Right cardiac atrium (tissue), 5 donors: ENCODE results near the gene SMIM28. TPM values are rescaled to one million over a fixed set of nuclear protein-coding genes. Genes with fewer than 3 reads are reported as not detected.

ENCODE experiments used
- ATAC-seq, 2 donors: fragments of 200-7000 bp; cut with Tn5 transposase; one replicate each; pipeline versions ENCODE4 v1.8.0 to v1.9.1; 2020; ENCODE audit warnings: moderate library complexity in 2 of 2, mild to moderate bottlenecking in 1 of 2
- DNase-seq, 3 donors: peaks; one replicate each; pipeline ENCODE4 v3.0.0-alpha.2; 2020
- H3K27ac ChIP-seq: one replicate; pipeline ENCODE4 v1.5.1; 2013; ENCODE audit warnings: mild to moderate bottlenecking, low read length, control low read depth, moderate library complexity
- H3K27me3 ChIP-seq: one replicate; pipeline ENCODE4 v1.6.1; 2013; ENCODE audit not compliant: control insufficient read depth, insufficient read depth
- H3K4me1 ChIP-seq: one replicate; pipeline ENCODE4 v1.6.1; 2013; ENCODE audit warnings: low read length; ENCODE audit not compliant: control insufficient read depth, insufficient read depth
- H3K4me3 ChIP-seq: one replicate; pipeline ENCODE4 v1.5.1; 2013; ENCODE audit warnings: low read length, control low read depth
- H3K9me3 ChIP-seq: one replicate; pipeline ENCODE4 v1.6.1; 2013; ENCODE audit warnings: low read length; ENCODE audit not compliant: control insufficient read depth
- WGBS: extraction: QIAGEN DNeasy Blood & Tissue Kit; methylation state at CpG from one replicate; pipeline ENCODE4 v1.1.7; 2013; 5-methylcytosine and 5-hydroxymethylcytosine counted together
- intact Hi-C, 4 donors: fragments of 100-400 bp; cut with DNase I; formaldehyde crosslinking; loops; one replicate each; pipeline versions ENCODE4 v1.11.0 to v1.14.0; 2022 to 2023
- polyA plus RNA-seq: library from polyadenylated mRNA; stranded (reverse); fragments of 200-250 nt; gene quantifications from one replicate; pipeline ENCODE4 v1.2.3, GENCODE V29; 2013
- total RNA-seq, 4 donors: library from RNA; stranded (reverse); fragmentation: NEBNext Ultra II Directional; extraction: Animal tissue kit (Norgen Biotek cat#: 25700); gene quantifications; one replicate each; pipeline ENCODE4 v1.2.1, GENCODE V29; 2021
- donor health status: healthy with polysubstance abuse.
- donor health status: DM: no; HTN: yes; CAD: no.
- donor health status: DM: no; HTN: no; CAD: no.
- donor health status: DM: no; HTN: yes; CAD: no; lungs with severe emphysema.
- donor health status: DM: yes; HTN: yes; CAD: no.

The SMIM28 gene
- total and polyA plus RNA-seq, 5 donors: not detected

GRCh38 chr6:138374230-138374629, 3.5 kb upstream of the SMIM28 start:
- intact Hi-C loops: no loop called here
- Histone ChIP-seq H3K27ac (no peak overlapping the region), H3K4me3 (no peak overlapping the region), H3K4me1 (no peaks in the 10 kb centered on the region), H3K27me3 (no peaks in the 10 kb centered on the region), H3K9me3 (no peaks in the 10 kb centered on the region)
- DNase-seq (no peak), ATAC-seq (no peak)

- no peak overlapping the region for H3K4me3 ChIP-seq
- H3K27me3 ChIP-seq: no peaks in the 10 kb centered on the region
- H3K4me1 ChIP-seq: no peaks in the 10 kb centered on the region
- H3K9me3 ChIP-seq: no peaks in the 10 kb centered on the region
- intact Hi-C loops: no loop called here
- 92% methylated on average over 2 of the region's 2 CpGs for WGBS
- DNase-seq: no peak
- no peak overlapping the region for H3K27ac ChIP-seq
- ATAC-seq: no peak
These were observed 2.9 kb upstream of the SMIM28 start for GRCh38 chr6:138374815-138375214.

- H3K4me1 ChIP-seq: no peaks in the 10 kb centered on the region
- H3K4me3 ChIP-seq: no peak overlapping the region
- ATAC-seq (no peak), DNase-seq (no peak)
- intact Hi-C loops: no loop called here
- no peak overlapping the region for H3K27ac ChIP-seq
- no peaks in the 10 kb centered on the region for H3K27me3 ChIP-seq
- H3K9me3 ChIP-seq: no peaks in the 10 kb centered on the region
These were observed 663 bp upstream of the SMIM28 start for GRCh38 chr6:138377042-138377441.

GRCh38 chr6:138378463-138378862, 758 bp downstream of the SMIM28 start:
- intact Hi-C loops: no loop called here
- no peaks in the 10 kb centered on the region for H3K27me3 ChIP-seq
- no peaks in the 10 kb centered on the region for H3K4me1 ChIP-seq
- no peak overlapping the region for H3K27ac ChIP-seq
- H3K9me3 ChIP-seq: no peaks in the 10 kb centered on the region
- WGBS: 70% methylated on average over 4 of the region's 4 CpGs
- ATAC-seq (no peak), DNase-seq (no peak)
- no peak overlapping the region for H3K4me3 ChIP-seq

GRCh38 chr6:138382498-138383265, 5.0 kb downstream of the SMIM28 start:
- 74% methylated on average over 8 of the region's 8 CpGs for WGBS
- peak in 1 of 2 donors; percentile 26 for ATAC-seq
- H3K4me1 ChIP-seq: no peaks in the 10 kb centered on the region
- H3K27me3 ChIP-seq: no peaks in the 10 kb centered on the region
- DNase-seq: no peak
- no peak overlapping the region for H3K27ac ChIP-seq
- intact Hi-C loops: no loop called here
- no peaks in the 10 kb centered on the region for H3K9me3 ChIP-seq
- H3K4me3 ChIP-seq: no peak overlapping the region

GRCh38 chr6:138383776-138384175, 6.1 kb downstream of the SMIM28 start:
- H3K27me3 ChIP-seq: no peaks in the 10 kb centered on the region
- H3K9me3 ChIP-seq: no peaks in the 10 kb centered on the region
- no peak for ATAC-seq
- DNase-seq: no peak
- 79% methylated on average over 3 of the region's 3 CpGs for WGBS
- no peak overlapping the region for H3K4me3 ChIP-seq
- no peak overlapping the region for H3K27ac ChIP-seq
- intact Hi-C loops: no loop called here
- no peaks in the 10 kb centered on the region for H3K4me1 ChIP-seq

- 96% methylated on average over 3 of the region's 3 CpGs for WGBS
- DNase-seq: no peak
- Histone ChIP-seq H3K9me3 (no peaks in the 10 kb centered on the region), H3K4me3 (no peak overlapping the region), H3K27ac (no peak overlapping the region), H3K27me3 (no peaks in the 10 kb centered on the region), H3K4me1 (no peaks in the 10 kb centered on the region)
- no peak for ATAC-seq
- intact Hi-C loops: no loop called here
These were observed 9.2 kb downstream of the SMIM28 start for GRCh38 chr6:138386897-138387296.

GRCh38 chr6:138387577-138388368, 10.1 kb downstream of the SMIM28 start:
- no peak for DNase-seq
- Histone ChIP-seq H3K9me3 (no peaks in the 10 kb centered on the region), H3K4me3 (no peak overlapping the region), H3K4me1 (no peaks in the 10 kb centered on the region), H3K27me3 (no peaks in the 10 kb centered on the region), H3K27ac (no peak overlapping the region)
- intact Hi-C loops: no loop called here
- WGBS: 92% methylated on average over 8 of the region's 8 CpGs
- ATAC-seq: no peak

- Histone ChIP-seq H3K9me3 (no peaks in the 10 kb centered on the region), H3K4me3 (no peak overlapping the region), H3K27ac (no peak overlapping the region), H3K27me3 (no peaks in the 10 kb centered on the region), H3K4me1 (no peaks in the 10 kb centered on the region)
- intact Hi-C loops: no loop called here
- 82% methylated on average over 5 of the region's 5 CpGs for WGBS
- DNase-seq: no peak
- no peak for ATAC-seq
These were observed 11.8 kb downstream of the SMIM28 start for GRCh38 chr6:138389551-138389950.

GRCh38 chr6:138393871-138394783, 16.4 kb downstream of the SMIM28 start:
- Histone ChIP-seq H3K4me3 (no peak overlapping the region), H3K4me1 (no peaks in the 10 kb centered on the region), H3K27me3 (no peaks in the 10 kb centered on the region), H3K9me3 (no peaks in the 10 kb centered on the region), H3K27ac (no peak overlapping the region)
- intact Hi-C loops: no loop called here
- WGBS: 37% methylated on average over 5 of the region's 5 CpGs
- DNase-seq (no peak), ATAC-seq (peak; percentile 88 to 95)

- intact Hi-C loops: no loop called here
- no peak overlapping the region for H3K4me3 ChIP-seq
- H3K27me3 ChIP-seq: no peaks in the 10 kb centered on the region
- 90% methylated on average over 5 of the region's 5 CpGs for WGBS
- no peaks in the 10 kb centered on the region for H3K4me1 ChIP-seq
- ATAC-seq (no peak), DNase-seq (no peak)
- no peaks in the 10 kb centered on the region for H3K9me3 ChIP-seq
- no peak overlapping the region for H3K27ac ChIP-seq
These were observed 19.0 kb downstream of the SMIM28 start for GRCh38 chr6:138396709-138397108.
